ENCODE measurements around the gene ATP5MG.
A peak's percentile ranks its signal among the peaks of the same experiment; 100 is the strongest.

ATP5MG gene

GRCh38 chr11:118382954-118383353 is 18.5 kb upstream of the ATP5MG start:
- no peak for TF ChIP-seq CTCF (IDR thresholded peaks at IDR 0.05; ENCODE audit: borderline replicate concordance, insufficient read depth, low read depth, low read length)
- H3K4me3 ChIP-seq (ENCODE audit: low read depth, low read length): no peak overlapping the region

GRCh38 chr11:118383657-118384056 is 17.7 kb upstream of the ATP5MG start:
- TF ChIP-seq CTCF (IDR thresholded peaks at IDR 0.05; ENCODE audit: borderline replicate concordance, insufficient read depth, low read depth, low read length): no peak
- H3K4me3 ChIP-seq (ENCODE audit: low read depth, low read length): no peak overlapping the region

GRCh38 chr11:118396097-118396501 is 5.3 kb upstream of the ATP5MG start:
- H3K4me3 ChIP-seq (ENCODE audit: low read depth, low read length): no peak overlapping the region
- no peak for TF ChIP-seq CTCF (IDR thresholded peaks at IDR 0.05; ENCODE audit: borderline replicate concordance, insufficient read depth, low read depth, low read length)

GRCh38 chr11:118397448-118397847 is 4.0 kb upstream of the ATP5MG start:
- H3K4me3 ChIP-seq (ENCODE audit: low read depth, low read length): no peak overlapping the region
- TF ChIP-seq CTCF (IDR thresholded peaks at IDR 0.05; ENCODE audit: borderline replicate concordance, insufficient read depth, low read depth, low read length): no peak

GRCh38 chr11:118398791-118399559 is 2.4 kb upstream of the ATP5MG start:
- no peak for TF ChIP-seq CTCF (IDR thresholded peaks at IDR 0.05; ENCODE audit: borderline replicate concordance, insufficient read depth, low read depth, low read length)
- no peak overlapping the region for H3K4me3 ChIP-seq (ENCODE audit: low read depth, low read length)

- TF ChIP-seq CTCF (IDR thresholded peaks at IDR 0.05; ENCODE audit: borderline replicate concordance, insufficient read depth, low read depth, low read length): no peak
- peak overlapping the region; percentile 84 for H3K4me3 ChIP-seq (ENCODE audit: low read depth, low read length)
Measured at GRCh38 chr11:118401880-118402590, 629 bp downstream of the ATP5MG start.

- H3K4me3 ChIP-seq (ENCODE audit: low read depth, low read length): peak overlapping the region; percentile 84
Measured at GRCh38 chr11:118402594-118402993, 1.2 kb downstream of the ATP5MG start.

Measured in GM12875 (cell line).